GM19463 (cell line): ENCODE results near the gene PROM2.
"Not testable (repeated sequence)": the region's sequence is repeated elsewhere in the genome, so short reads cannot be mapped to it uniquely, and the experiment has no call there.

Source experiments
- ATAC-seq: cut with Tn5 transposase; IDR thresholded peaks from one replicate; pipeline ENCODE4 v1.9.1; 2021; ENCODE audit warnings: mild to moderate bottlenecking, moderate library complexity; ENCODE audit not compliant: unreplicated experiment

Gene PROM2

GRCh38 chr2:95268211-95269035 is 5.8 kb upstream of the PROM2 start:
- ATAC-seq: no peak

DNA sequence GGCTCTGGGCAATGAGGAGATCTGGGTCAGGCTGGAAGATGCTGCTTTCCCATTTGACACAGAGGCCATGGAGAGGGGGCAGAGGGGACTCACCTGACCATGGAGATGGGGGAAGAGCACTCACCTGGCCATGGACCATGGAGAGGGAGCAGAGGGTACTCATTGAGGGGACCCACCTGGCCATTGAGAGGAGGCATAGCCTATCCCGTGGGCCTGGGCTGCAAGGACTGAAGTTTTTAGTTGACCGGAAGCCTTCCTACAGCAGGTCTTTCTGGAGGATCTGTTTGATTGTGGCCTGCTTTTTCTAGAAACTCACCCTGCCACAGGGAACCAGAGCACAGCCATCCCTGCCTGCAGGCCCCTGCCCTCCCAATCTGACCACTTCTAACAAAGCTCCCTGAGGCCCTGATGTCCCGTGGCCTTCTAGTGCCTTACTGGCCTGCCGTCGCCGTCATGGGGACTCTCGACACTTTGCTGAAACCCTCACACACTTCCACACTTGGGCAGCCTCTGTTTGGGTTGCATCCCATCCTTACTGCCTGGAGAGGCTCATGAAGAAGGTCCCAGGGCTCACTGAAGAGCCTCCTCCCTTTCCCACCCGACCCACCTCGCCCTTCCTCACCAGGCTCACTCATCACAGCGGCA is 5.1 kb upstream of the PROM2 start:
- ATAC-seq: no peak

- not testable (repeated sequence) for ATAC-seq
Measured at GRCh38 chr2:95269745-95270144, 4.5 kb upstream of the PROM2 start.

- no peak for ATAC-seq
Measured at GRCh38 chr2:95270541-95271081, 3.6 kb upstream of the PROM2 start.

GRCh38 chr2:95271381-95271971 is 2.8 kb upstream of the PROM2 start:
- no peak for ATAC-seq

- ATAC-seq: no peak
Measured at GRCh38 chr2:95272299-95272751, 1.9 kb upstream of the PROM2 start.

- no peak for ATAC-seq
Measured at GRCh38 chr2:95272781-95273180, 1.5 kb upstream of the PROM2 start.

- ATAC-seq: no peak
Measured at GRCh38 chr2:95273566-95274290, 521 bp upstream of the PROM2 start.

GRCh38 chr2:95275151-95275515 is 884 bp downstream of the PROM2 start:
- ATAC-seq: no peak

DNA sequence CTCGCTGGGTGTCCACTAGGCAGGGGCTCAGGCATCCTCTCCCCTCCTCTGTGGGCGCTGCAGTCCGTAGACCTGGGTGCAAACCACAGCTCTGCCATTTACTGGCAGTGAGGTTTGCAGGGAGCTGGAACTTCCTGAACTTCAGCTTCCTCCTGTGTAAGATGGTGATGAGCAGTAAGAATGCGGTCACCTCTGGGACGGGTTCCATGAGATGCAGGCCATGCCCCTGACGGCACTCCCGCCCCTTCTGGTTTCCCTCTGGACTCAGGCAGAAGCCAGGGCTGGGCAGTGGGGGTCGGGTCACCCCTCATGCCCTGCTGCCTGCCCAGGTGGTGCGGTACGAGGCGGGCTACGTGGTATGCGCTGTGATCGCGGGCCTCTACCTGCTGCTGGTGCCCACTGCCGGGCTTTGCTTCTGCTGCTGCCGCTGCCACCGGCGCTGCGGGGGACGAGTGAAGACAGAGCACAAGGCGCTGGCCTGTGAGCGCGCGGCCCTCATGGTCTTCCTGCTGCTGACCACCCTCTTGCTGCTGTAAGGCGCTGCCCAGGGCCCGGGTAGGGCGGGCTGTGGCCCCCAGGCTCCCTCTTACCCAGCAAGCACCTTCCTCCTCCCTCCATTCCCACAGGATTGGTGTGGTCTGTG is 1.5 kb downstream of the PROM2 start:
- ATAC-seq: no peak

GRCh38 chr2:95276244-95276887 is 2.1 kb downstream of the PROM2 start:
- ATAC-seq: no peak

GRCh38 chr2:95276888-95277245 is 2.6 kb downstream of the PROM2 start:
- ATAC-seq: no peak

- no peak for ATAC-seq
Measured at GRCh38 chr2:95277246-95277906, 3.1 kb downstream of the PROM2 start.

DNA sequence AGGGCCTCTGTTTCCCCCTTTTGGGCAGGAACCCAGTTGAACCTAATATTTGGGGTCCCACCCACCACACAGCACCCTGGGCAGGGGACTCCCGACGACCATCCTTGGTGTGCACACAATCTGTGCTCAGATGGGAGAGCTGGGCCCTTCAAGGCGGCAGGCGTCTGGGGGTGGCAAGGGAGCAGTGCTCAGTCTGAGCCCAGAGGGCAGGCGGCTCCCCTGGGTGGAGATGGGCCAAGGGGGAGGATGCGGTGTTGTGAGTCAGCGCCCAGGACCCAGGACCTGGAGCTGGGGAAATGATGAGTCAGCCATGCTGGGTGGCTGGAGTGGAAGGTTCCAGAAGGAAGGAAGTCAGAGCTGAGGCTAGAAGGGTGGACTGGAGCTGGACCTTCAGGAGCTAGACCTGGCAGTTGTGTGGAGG is 3.8 kb downstream of the PROM2 start:
- no peak for ATAC-seq

DNA sequence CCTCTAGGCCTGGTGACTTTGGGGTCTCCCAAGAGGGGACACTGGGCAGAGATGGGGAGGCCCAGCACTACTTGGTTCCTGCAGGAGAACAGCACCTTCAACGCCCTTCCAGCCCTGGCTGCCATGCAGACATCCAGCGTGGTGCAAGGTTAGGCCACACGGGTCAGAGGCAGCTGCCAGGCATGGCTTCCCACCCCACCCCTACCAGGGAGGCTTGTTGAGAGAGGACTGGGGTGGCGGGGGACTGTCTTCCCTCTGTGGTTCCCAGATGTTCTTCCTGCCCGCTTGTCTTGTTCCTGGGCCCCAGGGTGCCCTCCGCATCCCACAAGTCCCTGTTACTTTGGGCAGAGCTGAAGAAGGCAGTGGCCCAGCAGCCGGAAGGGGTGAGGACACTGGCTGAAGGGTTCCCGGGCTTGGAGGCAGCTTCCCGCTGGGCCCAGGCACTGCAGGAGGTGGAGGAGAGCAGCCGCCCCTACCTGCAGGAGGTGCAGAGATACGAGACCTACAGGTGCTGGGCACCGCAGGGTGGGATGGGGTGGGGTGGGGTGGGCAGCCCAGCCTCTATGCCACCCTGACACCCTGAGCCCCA is 4.5 kb downstream of the PROM2 start:
- no peak for ATAC-seq

- ATAC-seq: no peak
Measured at GRCh38 chr2:95279435-95280035, 5.3 kb downstream of the PROM2 start.

- no peak for ATAC-seq
Measured at GRCh38 chr2:95281071-95281470, 6.8 kb downstream of the PROM2 start.

GRCh38 chr2:95281786-95282185 is 7.5 kb downstream of the PROM2 start:
- ATAC-seq: no peak

- no peak for ATAC-seq
Measured at GRCh38 chr2:95282458-95282857, 8.2 kb downstream of the PROM2 start.
